Aorta (tissue), 5 donors: ENCODE data around the gene BEAN1. TPM values are rescaled to one million over a fixed set of nuclear protein-coding genes. Genes with fewer than 3 reads are reported as not detected.
A peak's percentile ranks its signal among the peaks of the same experiment; 100 is the strongest.

Experiments
- ATAC-seq: fragments of 200-7000 bp; cut with Tn5 transposase; one replicate; pipeline ENCODE4 v1.9.1; 2022; ENCODE audit warnings: moderate library complexity; ENCODE audit not compliant: low FRiP score
- DNase-seq, 2 donors: peaks; one replicate each; pipeline ENCODE4 v3.0.0-alpha.2; 2020
- H3K27ac ChIP-seq, 2 donors: one replicate each; pipeline ENCODE4 v1.5.1; 2013; ENCODE audit warnings: low read length in 2 of 2, mild to moderate bottlenecking in 2 of 2, moderate library complexity in 2 of 2, control low read depth in 1 of 2, inconsistent platforms in 1 of 2, low read depth in 1 of 2
- H3K27me3 ChIP-seq, 2 donors: one replicate each; pipeline ENCODE4 v1.6.1; 2013; ENCODE audit warnings: control low read depth in 1 of 2, low read length in 1 of 2, mild to moderate bottlenecking in 1 of 2, moderate library complexity in 1 of 2; ENCODE audit not compliant: insufficient read depth in 2 of 2, control insufficient read depth in 1 of 2
- H3K36me3 ChIP-seq, 2 donors: one replicate each; pipeline ENCODE4 v1.6.1; 2013; ENCODE audit warnings: control low read depth in 1 of 2, low read length in 1 of 2, mild to moderate bottlenecking in 1 of 2; ENCODE audit not compliant: insufficient read depth in 2 of 2, control insufficient read depth in 1 of 2
- H3K4me1 ChIP-seq, 2 donors: one replicate each; pipeline ENCODE4 v1.6.1; 2013; ENCODE audit warnings: low read length in 2 of 2, control low read depth in 1 of 2, mild to moderate bottlenecking in 1 of 2, moderate library complexity in 1 of 2; ENCODE audit not compliant: insufficient read depth in 2 of 2, control insufficient read depth in 1 of 2
- H3K4me3 ChIP-seq, 2 donors: one replicate each; pipeline ENCODE4 v1.5.1; 2013; ENCODE audit warnings: low read length in 2 of 2, control low read depth in 1 of 2, mild to moderate bottlenecking in 1 of 2
- H3K9me3 ChIP-seq: one replicate; pipeline ENCODE4 v1.6.1; 2013; ENCODE audit warnings: mild to moderate bottlenecking, low read length; ENCODE audit not compliant: control insufficient read depth
- WGBS, 2 donors: extraction: QIAGEN DNeasy Blood & Tissue Kit; methylation state at CpG; one replicate each; pipeline ENCODE4 v1.1.7; 2013; 5-methylcytosine and 5-hydroxymethylcytosine counted together
- intact Hi-C, 2 donors: fragments of 100-400 bp; cut with DNase I; formaldehyde crosslinking; loops; one replicate each; pipeline versions ENCODE4 v1.14.2 to v1.15.0; 2022
- polyA plus RNA-seq, 2 donors: library from polyadenylated mRNA; stranded (reverse); fragments of 200-250 nt; gene quantifications; one replicate each; pipeline ENCODE4 v1.2.3, GENCODE V29; 2013
- total RNA-seq, 2 donors: library from RNA; stranded (reverse); fragmentation: NEBNext Ultra II Directional; extraction: Animal tissue kit (Norgen Biotek cat#: 25700); gene quantifications; one replicate each; pipeline ENCODE4 v1.2.1, GENCODE V29; 2021
- donor health status: healthy with polysubstance abuse.
- donor health status: Bipolar disorder and iron deficiency.
- donor health status: DM: no; HTN: no; CAD: no.
- donor health status: DM: no; HTN: no; CAD: no.
- donor health status: DM: yes; HTN: yes; CAD: no.

Gene BEAN1
- total and polyA plus RNA-seq, 4 donors = 0.13 to 1.8 (median 0.46) TPM

GRCh38 chr16:66426112-66427035 lies 721 bp upstream of the BEAN1 start:
- ATAC-seq = no peak
- Histone ChIP-seq H3K4me1 (no peaks in the 10 kb centered on the region), H3K27me3 (no peaks in the 10 kb centered on the region), H3K9me3 (no peaks in the 10 kb centered on the region), H3K4me3 (peak overlapping the region; percentile 55 to 65), H3K36me3 (no peaks in the 10 kb centered on the region), H3K27ac (no peak overlapping the region)
- intact Hi-C loops = no loop called here
- 18% methylated on average over 51 to 56 of the region's 56 CpGs for WGBS, 2 donors
- DNase-seq = peak in 1 of 2 donors; percentile 76

- peak in 1 of 2 donors; percentile 62 for DNase-seq
- Histone ChIP-seq H3K4me1 (no peaks in the 10 kb centered on the region), H3K27ac (no peak overlapping the region), H3K4me3 (peak overlapping the region in 1 of 2 donors; percentile 55), H3K36me3 (no peaks in the 10 kb centered on the region), H3K9me3 (no peaks in the 10 kb centered on the region), H3K27me3 (no peaks in the 10 kb centered on the region)
- WGBS, 2 donors = 10 to 11% methylated on average over 39 to 40 of the region's 40 CpGs
- intact Hi-C loops = no loop called here
- peak; percentile 53 for ATAC-seq
Measured at GRCh38 chr16:66427871-66428681, 981 bp downstream of the BEAN1 start.

GRCh38 chr16:66428682-66429251 lies 1.7 kb downstream of the BEAN1 start:
- Histone ChIP-seq H3K27me3 (no peaks in the 10 kb centered on the region), H3K36me3 (no peaks in the 10 kb centered on the region), H3K4me3 (no peak overlapping the region), H3K9me3 (no peaks in the 10 kb centered on the region), H3K4me1 (no peaks in the 10 kb centered on the region), H3K27ac (no peak overlapping the region)
- intact Hi-C loops = no loop called here
- DNase-seq (no peak), ATAC-seq (no peak)
- 54 to 56% methylated on average over 11 of the region's 11 CpGs for WGBS, 2 donors

- DNase-seq = no peak
- Histone ChIP-seq H3K4me1 (no peaks in the 10 kb centered on the region), H3K4me3 (no peak overlapping the region), H3K27me3 (no peaks in the 10 kb centered on the region), H3K9me3 (no peaks in the 10 kb centered on the region), H3K36me3 (no peaks in the 10 kb centered on the region), H3K27ac (no peak overlapping the region)
- no peak for ATAC-seq
- WGBS, 2 donors = 74 to 75% methylated on average over 9 of the region's 9 CpGs
- intact Hi-C loops = no loop called here
Measured at GRCh38 chr16:66429290-66429962, 2.3 kb downstream of the BEAN1 start.

- Histone ChIP-seq H3K4me1 (no peaks in the 10 kb centered on the region), H3K36me3 (no peaks in the 10 kb centered on the region), H3K9me3 (no peaks in the 10 kb centered on the region), H3K27me3 (no peaks in the 10 kb centered on the region), H3K27ac (no peak overlapping the region), H3K4me3 (no peak overlapping the region)
- 73 to 76% methylated on average over 3 of the region's 3 CpGs for WGBS, 2 donors
- ATAC-seq (no peak), DNase-seq (no peak)
- intact Hi-C loops = no loop called here
Measured at GRCh38 chr16:66430214-66430613, 3.1 kb downstream of the BEAN1 start.

GRCh38 chr16:66431760-66432159 lies 4.7 kb downstream of the BEAN1 start:
- H3K27ac ChIP-seq = no peak overlapping the region
- 88 to 90% methylated on average over 8 of the region's 8 CpGs for WGBS, 2 donors
- no peaks in the 10 kb centered on the region for H3K27me3 ChIP-seq
- intact Hi-C loops = no loop called here
- no peaks in the 10 kb centered on the region for H3K4me1 ChIP-seq
- DNase-seq = no peak
- no peak overlapping the region for H3K4me3 ChIP-seq
- ATAC-seq = no peak
- no peaks in the 10 kb centered on the region for H3K36me3 ChIP-seq
- H3K9me3 ChIP-seq = no peaks in the 10 kb centered on the region

GRCh38 chr16:66432429-66432828 lies 5.3 kb downstream of the BEAN1 start:
- no peak overlapping the region for H3K4me3 ChIP-seq
- H3K36me3 ChIP-seq = no peaks in the 10 kb centered on the region
- no peaks in the 10 kb centered on the region for H3K27me3 ChIP-seq
- DNase-seq = no peak
- H3K9me3 ChIP-seq = no peaks in the 10 kb centered on the region
- WGBS, 2 donors = 84 to 85% methylated on average over 5 of the region's 5 CpGs
- no peak overlapping the region for H3K27ac ChIP-seq
- intact Hi-C loops = no loop called here
- ATAC-seq = no peak
- no peaks in the 10 kb centered on the region for H3K4me1 ChIP-seq

GRCh38 chr16:66434619-66435430 lies 7.7 kb downstream of the BEAN1 start:
- DNase-seq = peak in 1 of 2 donors; percentile 42
- no peak overlapping the region for H3K27ac ChIP-seq
- 84 to 90% methylated on average over 9 of the region's 9 CpGs for WGBS, 2 donors
- ATAC-seq = no peak
- H3K4me3 ChIP-seq = no peak overlapping the region
- H3K9me3 ChIP-seq = no peaks in the 10 kb centered on the region
- intact Hi-C loops = no loop called here
- no peaks in the 10 kb centered on the region for H3K4me1 ChIP-seq
- H3K36me3 ChIP-seq = no peaks in the 10 kb centered on the region
- no peaks in the 10 kb centered on the region for H3K27me3 ChIP-seq
